HG03280 (cell line): ENCODE data around the gene SMG9.

Experiments
- ATAC-seq: cut with Tn5 transposase; IDR thresholded peaks from one replicate; pipeline ENCODE4 v1.9.1; 2021; ENCODE audit warnings: mild to moderate bottlenecking, moderate library complexity; ENCODE audit not compliant: unreplicated experiment

Gene SMG9, protein sequence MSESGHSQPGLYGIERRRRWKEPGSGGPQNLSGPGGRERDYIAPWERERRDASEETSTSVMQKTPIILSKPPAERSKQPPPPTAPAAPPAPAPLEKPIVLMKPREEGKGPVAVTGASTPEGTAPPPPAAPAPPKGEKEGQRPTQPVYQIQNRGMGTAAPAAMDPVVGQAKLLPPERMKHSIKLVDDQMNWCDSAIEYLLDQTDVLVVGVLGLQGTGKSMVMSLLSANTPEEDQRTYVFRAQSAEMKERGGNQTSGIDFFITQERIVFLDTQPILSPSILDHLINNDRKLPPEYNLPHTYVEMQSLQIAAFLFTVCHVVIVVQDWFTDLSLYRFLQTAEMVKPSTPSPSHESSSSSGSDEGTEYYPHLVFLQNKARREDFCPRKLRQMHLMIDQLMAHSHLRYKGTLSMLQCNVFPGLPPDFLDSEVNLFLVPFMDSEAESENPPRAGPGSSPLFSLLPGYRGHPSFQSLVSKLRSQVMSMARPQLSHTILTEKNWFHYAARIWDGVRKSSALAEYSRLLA

DNA sequence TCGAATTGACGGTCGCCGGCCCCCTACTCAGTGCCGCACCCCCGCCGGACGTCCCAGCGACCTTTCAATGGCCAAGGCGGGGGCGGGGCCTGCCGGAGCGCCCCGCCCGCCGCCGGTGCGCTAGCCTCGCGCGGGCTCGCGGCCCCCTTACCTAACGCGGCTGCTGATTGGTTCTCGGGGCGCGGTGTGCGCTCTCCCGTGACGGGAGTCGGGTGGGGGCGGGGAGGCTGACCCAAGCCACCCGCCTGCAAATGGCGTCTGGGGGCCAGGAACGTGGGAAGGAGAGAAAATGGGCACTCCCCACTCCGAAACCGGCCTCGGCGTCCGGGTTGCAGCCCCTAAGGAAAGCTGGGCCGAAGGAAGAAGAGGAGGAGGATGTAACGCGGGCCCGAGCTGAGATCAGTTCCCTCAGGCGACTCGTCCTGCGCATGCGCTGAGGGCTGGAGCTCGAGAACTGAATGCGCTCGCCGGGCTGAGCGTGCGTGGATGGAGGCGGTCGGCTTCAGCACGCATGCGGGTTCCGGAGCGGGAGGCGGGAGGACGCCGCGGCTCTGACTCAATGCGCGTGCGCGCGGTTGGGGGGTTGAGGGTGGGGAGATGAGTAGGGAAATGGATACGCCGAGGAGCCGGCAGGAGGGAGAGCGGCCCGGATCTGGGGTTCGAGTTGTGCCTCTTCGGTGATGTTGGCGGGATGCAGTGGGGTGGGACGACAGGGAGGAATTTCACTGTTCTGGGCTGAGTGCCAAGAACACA is at the start of gene SMG9:
Gene SMG9 (minus strand): TSS at position 460 of the 753 bp plus-strand sequence. CDS start 4,221 bp downstream, outside the sequence.
- peak; percentile 66 for ATAC-seq

DNA sequence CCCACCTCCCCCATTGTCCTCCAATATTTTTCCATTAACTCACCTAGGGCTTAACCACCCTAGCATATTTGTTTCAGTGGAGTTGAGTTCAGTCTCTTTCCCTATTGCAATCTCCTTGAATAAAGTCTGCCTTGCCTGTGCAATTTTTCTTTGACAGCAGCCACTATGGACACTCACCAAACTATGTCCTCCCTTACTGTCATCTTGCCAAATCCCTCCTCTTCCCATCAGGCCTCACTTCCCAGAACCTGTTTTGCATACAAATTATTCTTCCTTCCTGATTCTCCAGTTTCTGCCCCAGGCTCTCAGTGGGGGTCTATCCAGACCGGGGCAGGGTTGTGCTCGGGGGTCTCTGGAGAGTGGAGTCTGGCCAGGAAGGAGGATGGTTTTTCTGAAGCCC is 49.7 kb upstream of the SMG9 start:
- no peak for ATAC-seq

DNA sequence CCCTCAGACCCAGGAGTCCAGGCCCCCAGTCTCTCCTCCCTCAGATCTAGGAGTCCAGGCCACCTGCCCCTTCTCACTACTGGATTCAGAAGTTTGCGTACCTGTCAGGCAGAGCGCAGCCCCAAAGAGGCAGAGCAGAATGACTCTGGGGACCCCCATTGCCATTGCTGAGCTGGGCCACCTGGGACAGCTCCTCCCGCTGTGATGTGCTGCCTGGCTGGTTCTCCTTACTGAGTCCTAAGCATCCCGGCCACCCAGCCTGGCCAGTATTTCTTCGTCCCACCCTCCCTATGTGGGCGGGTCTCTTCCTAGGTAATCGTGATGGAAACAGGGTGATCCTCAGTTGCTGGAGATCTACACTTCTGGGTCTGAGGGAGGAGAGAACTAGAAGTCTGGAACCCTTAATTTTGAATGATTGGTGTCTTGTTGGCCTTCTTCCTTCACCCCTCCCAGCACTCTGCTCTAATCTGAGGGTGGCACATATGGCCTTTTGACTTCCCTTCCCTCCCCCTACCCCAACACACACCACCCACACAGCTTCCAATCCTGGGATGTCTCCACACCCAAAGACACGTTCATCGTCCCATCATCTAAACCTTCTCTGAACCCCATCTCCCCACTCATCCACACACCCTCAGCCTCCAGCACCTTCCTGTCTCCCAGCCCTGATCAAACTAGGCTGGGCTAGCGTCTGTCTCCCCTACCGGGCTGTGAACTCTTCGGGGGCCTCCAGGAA is 47.6 kb upstream of the SMG9 start, which contains the start of gene LYPD5:
Gene LYPD5 (minus strand): TSS at position 232 of the 736 bp plus-strand sequence. CDS start 67 bp downstream, at position 165.
- ATAC-seq: no peak

DNA sequence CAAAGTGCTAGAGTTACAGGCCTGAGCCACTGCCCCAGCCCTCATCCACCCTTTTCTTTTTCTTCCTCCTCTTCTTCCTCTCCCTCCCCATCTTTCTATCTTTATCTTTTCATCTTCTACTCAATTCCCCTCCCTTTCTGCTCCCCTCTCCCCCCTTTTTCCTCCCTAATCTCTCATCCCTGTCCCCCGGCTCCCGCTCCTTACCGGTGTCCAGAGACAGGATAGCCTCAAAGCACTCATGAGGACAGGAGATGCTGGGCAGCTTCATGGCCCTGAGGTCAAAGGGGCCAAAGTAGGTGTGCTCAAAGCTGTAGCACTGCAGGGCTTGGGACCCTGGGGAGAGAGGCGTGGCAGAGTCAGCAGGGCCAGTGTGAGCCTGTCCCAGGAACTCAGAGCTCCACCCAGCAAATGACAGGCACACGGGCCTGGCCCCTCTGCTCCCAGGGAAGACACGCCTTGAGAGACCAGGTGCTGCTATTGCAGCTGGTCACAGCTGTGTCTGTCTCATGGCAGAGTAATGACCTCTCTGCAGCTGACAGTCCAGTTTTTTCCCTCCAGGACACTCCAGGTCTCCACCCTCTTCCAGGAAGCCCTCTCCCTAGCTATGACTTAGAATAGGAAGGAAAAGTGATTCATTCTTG is 44.9 kb upstream of the SMG9 start:
- ATAC-seq: no peak

DNA sequence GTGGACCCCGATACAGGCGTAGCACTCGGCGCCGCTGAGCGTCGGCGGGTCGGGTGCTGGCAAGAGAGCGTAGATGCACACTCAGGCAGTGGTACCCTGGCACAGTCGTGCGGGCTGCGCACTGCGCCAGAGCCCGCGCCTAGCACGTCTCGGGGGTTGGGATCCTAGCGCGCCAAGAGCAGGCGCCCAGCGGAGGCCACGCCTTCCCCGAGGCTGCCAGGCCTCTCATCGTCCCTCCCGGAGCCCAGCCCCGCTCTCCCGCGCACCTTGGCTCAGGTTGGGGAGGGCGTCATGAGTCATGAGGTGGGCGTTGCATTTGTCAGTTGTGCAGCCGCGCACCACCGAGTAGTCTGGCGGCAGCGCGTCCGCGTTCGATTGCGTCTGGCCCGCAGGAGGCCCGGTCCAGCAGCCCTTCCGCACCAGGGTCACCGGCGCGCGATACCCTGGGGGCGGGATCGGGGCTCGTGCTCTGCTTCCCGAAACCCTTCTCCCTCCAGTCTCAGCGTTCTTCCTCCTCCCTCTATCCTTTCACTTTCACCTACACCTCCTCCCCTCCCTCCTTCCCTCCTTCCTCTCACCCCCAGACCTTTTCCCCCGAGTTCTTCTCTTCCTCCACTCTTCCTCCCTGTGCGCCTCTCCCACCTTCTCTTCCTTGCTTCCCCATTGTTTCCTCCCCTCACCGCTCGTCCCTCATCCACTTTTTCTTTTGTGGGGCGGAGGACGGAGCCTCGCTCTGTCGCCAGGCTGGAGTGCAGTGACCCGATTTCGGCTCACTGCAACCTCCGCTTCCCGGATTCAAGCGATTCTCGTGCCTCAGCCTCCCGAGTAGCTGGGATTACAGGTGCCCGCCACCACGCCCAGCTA is 44.0 kb upstream of the SMG9 start:
- no peak for ATAC-seq

DNA sequence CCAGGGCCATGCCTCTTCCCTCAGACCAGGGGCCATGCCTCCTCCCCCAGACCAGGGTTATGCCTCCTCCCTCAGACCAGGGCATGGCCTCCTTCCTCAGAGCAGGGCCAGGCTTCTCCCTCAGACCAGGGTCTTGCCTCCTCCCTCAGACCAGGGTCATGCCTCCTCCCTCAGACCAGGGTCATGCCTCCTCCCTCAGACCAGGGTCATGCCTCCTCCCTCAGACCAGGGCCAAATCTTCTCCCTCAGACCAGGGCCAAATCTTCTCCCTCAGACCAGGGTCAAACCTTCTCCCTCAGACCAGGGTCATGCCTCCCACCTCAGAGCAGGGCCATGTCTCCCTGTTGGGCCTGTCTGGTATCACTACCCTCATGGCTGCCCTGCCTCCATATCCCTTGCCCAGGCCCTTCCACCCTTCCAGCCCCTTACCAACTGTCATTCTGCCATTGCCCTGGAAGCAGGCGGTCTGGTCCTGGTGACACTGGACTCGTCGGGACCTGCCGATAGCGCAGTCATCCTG is 43.3 kb upstream of the SMG9 start:
- no peak for ATAC-seq

DNA sequence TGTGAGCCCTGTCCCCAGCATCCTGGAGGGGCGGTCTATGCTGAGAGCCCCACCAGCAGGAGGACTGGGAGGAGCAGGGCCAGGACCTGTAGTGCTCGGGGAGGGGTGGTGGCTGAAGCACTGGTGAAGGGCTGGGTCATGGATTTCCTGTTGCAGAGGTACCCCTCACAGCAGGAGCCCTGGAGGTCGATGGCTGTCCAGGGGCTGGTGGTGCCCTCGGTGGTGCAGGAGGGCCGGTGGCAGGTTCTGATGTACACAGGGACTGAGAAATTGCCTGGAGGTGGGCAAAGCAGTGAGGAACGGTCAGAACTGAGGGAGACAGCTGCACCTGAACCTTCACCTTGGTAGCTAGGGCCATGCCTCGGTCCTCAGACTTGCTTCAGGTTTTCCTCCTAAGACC is 42.8 kb upstream of the SMG9 start:
- no peak for ATAC-seq

DNA sequence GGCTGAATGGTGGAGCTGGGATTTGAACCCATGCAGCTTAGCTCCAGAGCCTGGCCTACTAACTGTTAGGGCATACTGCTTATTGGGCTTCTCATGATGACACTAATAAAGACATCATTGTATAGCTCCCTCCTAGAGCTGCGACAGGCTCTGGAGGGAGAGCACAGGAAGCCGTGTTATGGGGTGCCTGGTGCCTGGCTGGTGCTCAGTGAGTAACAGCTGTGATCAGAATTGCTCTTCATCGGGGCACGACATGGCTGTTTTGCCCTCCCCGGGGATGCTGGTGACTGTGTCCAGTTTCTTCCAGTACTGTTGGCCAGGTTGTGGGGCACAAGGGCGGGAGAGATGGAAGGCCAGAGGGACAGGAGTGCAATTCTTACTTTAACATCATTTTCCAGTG is 42.4 kb upstream of the SMG9 start:
- no peak for ATAC-seq

DNA sequence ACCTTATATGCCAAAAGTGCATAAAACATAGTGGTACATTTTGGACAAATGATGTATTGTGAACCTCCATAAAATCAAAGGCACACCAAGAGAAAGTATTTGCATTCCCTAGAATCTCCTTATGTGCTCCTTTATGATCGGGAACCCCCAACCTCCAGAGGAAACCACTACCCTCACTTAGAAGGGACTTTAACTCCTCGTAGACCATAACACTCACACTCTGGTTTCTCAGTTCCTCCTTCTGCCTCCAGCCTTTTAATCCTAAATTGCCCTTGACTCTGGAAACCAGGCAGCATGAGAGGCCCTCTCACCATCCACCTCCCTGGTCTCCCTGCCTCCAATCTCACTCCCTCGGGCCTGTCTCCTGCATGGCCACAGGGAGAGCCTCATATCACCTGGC is 35.8 kb upstream of the SMG9 start:
- no peak for ATAC-seq

DNA sequence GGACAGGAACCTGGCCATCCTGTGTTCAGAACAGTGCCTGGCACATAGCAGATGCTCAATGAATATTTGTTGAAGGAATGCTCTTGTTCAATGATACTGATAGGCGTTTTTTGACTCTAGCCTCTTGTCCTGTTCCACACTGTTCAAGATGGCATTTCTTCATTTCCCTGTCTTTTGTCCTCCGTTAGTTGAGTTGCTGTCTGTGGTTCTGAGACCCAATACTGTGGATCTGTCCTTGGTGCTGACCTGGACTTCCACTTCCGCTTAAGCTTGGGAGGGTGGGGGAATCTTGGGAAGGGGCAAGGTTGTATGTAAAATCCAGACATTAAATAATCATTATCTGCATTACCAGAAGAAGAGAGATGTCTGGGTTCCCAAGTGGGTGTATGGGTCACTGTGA is 34.3 kb upstream of the SMG9 start:
- ATAC-seq: no peak

DNA sequence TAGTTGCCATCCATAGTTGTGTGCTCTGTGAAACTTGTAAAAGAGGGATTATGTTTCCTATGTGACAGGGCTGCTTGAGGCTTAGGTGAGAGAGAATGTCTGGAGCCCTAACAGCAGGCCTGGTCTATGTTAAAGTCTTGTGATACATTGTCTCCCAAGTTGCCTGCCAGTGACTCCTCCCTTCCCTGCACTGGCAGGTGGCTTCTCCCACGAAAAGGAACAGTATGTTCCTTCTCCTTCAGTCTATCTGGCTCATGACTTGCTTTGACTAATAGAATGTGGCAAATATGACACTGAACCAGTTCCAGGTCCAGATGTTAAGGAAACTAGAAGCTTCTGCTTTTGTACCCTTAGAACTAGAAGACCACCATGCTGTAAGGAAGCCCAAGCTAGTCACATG is 31.9 kb upstream of the SMG9 start:
- no peak for ATAC-seq

DNA sequence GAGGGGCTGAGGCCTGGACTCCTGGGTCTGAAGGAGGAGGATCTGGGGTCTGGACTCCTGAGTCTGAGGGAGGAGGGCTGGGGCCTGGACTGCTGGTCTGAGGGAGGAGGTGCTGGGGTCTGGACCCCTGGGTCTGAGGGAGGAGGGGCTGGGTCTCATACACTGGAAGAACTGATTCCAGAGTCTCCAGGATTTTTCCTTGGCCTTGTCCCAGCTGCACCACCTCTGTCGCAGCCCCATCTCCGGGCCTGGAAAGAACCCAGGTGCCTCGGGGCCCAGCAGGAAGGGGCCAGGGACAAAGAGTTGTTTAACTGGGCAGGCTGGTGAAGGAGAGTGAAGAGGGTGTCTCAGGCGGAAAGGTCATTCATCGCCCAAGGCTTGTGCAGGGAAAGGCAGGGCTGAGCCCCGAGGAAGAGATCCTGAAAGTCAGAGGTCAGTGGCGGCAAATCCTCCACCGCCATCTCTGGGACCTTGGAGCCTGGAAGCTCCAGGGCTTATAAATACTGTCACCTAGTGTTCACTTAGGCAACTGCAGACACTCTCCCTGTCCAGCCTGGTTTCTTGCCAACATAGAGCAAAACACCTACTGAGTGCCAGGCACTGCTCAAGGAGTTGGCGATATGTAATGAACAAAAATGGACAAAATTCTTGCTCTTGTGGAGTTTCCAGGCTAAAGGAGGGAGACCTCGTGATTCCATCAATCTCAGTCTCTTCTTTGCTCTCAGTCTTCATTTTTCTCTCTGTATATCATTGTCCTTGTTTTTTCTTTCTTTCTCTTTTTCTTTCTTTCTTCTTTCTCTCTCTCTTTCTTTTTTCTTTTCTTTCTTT is 30.4 kb upstream of the SMG9 start:
- no peak for ATAC-seq

DNA sequence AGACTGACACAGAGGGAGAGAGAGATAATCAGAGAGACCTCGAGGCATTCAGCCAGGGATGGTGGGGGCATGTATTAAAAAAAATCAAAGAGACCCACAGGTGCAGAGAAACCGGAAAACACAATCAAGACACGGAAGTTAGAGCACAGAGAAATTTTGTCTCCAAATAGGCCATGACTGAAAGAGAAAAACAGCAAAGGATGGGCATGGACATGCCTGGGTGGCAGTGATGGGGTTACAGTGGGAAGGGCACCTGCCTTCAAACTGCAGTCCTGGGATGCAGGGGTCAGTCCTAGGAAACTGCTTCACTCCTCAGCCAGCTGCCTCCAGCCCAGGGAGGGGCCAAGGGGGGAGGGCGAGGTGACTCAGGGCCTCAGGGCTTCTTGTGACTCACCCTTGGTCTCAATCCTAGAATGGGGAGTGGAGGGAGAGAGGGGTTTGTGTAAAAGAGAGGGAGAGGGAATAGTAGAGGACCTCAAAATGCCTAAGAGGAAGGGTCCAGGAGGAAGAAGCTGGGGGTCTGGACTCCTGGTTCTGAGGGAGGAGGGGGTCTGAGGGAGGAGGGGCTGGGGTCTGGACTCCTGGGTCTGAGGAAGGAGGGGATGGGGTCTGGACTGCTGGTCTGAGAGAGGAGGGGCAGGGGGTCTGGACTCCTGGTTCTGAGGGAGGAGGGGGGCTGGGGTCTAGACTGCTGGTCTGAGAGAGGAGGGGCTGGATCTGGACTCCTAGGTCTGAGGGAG is 29.6 kb upstream of the SMG9 start:
- ATAC-seq: no peak

DNA sequence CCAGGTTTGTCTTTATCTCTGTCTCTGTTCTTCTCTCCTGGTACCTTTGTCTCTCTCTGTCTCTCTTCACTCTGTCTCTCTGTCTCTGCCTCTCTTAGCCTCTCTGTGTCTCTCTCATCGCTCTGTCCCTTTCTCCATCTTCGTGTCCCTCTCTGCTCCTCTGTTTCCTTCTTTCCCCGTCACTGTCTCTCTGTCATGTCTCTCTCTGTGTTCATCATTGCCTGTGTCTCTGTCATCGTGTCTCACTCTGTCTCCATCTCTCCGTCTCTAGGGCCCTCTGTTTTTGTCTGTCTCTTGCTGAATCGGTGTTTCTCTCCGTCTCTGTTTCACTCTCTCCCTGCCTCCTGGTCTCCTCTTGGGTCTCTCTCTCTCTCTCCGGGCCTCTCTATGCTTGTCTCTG is 28.9 kb upstream of the SMG9 start:
- ATAC-seq: no peak

DNA sequence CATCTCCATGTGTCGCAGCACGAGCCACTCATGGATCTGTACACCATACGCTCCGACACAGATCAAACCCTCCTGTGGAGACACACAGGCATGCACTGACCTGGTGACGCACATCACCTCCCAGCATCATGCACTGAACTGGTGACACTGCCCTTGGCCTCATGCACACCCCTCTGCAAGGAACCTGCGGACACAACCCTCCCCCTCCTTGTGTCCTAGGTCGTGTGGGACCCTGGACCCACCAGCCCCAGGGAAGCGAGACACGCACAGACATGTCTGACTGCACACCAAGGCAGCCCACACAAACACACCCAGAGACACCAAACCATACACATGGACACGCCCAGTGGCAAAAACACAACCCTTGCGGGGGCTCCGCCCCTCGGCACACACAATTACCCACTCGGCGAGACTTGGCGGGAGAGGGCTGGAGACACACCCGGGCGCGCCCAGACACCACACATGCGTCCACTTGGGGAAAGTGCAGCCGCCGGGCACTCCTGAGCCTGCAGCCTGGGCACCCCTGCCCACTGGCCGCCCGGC is 28.0 kb upstream of the SMG9 start:
- no peak for ATAC-seq

DNA sequence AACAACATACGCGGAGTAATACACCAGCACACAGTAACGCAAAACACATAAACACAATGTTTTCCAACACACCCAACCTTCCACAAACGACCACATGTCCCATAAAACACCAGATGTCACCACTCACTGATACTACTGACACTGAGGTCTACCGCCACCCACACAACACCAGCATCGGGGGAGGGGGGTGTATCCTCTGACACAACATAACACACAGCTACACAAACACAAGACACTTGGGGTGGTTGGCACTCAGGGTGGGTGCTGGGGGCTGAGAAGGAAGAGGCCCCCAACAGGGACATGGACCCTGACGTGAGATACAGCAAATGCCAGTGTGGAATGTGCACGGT is 27.5 kb upstream of the SMG9 start:
- no peak for ATAC-seq

DNA sequence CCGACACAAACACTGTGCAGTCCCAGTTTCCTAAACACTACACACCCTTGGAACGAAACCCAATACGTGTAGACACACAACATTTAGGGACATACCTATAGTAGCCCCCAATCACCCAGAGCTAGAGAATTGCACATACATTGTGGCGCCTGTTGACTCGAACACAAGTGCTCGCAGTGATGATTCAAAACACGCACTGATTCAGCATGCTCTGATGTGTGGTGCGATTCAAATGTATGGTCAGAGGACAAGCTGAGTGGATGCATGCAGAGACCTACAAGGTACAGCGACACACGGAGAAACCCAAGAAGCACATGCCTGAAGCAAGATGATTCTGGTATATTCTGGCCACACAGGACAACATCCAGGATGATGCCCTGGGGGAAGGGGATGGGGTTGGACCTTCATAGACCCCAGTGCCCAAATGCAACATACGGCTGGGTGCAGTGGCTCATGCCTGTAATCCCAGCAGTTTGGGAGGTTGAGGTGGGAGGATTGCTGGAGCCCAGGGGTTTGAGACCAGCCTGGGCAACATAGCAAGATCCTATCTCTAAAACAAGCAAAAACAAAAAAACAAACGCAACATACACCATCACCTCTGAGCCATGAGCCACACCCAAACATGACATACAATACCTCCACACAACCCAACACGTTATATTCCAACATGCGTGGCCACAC is 27.0 kb upstream of the SMG9 start:
- ATAC-seq: no peak
